Gastroesophageal sphincter (tissue), 4 donors: Measurements from ENCODE around the gene PPP1R7. TPM values are rescaled to one million over a fixed set of nuclear protein-coding genes. Genes with fewer than 3 reads are reported as not detected.

Source experiments
- ATAC-seq: fragments of 150-250 bp; one replicate; pipeline ENCODE4 v1.9.1; 2016; ENCODE audit warnings: mild to moderate bottlenecking, moderate library complexity
- H3K27ac ChIP-seq, 4 donors: fragments of 200-600 bp; sonication (generic) in 3 of 4; 1 replicate in 3 of 4; 2 replicates in 1 of 4; pipeline ENCODE4 v1.5.1; 2016 to 2019
- H3K27me3 ChIP-seq: fragments of 200-600 bp; sonication (generic); one replicate; pipeline ENCODE4 v1.5.1; 2019
- H3K36me3 ChIP-seq, 2 donors: fragments of 200-600 bp; sonication (generic); one replicate each; pipeline ENCODE4 v1.5.1; 2019; ENCODE audit warnings: control low read depth in 1 of 2
- H3K4me1 ChIP-seq, 3 donors: fragments of 200-600 bp; sonication (generic); 1 replicate in 2 of 3; 2 replicates in 1 of 3; pipeline ENCODE4 v1.5.1; 2016 to 2019; ENCODE audit warnings: control low read depth in 2 of 3
- H3K4me3 ChIP-seq, 2 donors: fragments of 200-600 bp; sonication (generic); one replicate each; pipeline ENCODE4 v1.5.1; 2019; ENCODE audit warnings: mild to moderate bottlenecking in 1 of 2, moderate library complexity in 1 of 2
- H3K9me3 ChIP-seq, 3 donors: fragments of 200-600 bp; sonication (generic); one replicate each; pipeline ENCODE4 v1.5.1; 2017 to 2019; ENCODE audit warnings: control low read depth in 2 of 3
- EP300 ChIP-seq: sonication (generic); formaldehyde crosslinking; IDR thresholded peaks from one replicate; pipeline ENCODE4 v1.6.1; 2017; ENCODE audit warnings: antibody characterized with exemption, mild to moderate bottlenecking
- POLR2A ChIP-seq, 2 donors: fragments of 450-650 bp; IDR thresholded peaks; one replicate each; pipeline ENCODE4 v1.6.1; 2017; ENCODE audit warnings: antibody characterized with exemption in 2 of 2, mild to moderate bottlenecking in 2 of 2, moderate library complexity in 1 of 2
- POLR2AphosphoS5 ChIP-seq: sonication (generic); formaldehyde crosslinking; IDR thresholded peaks from one replicate; pipeline ENCODE4 v1.6.1; 2017; ENCODE audit warnings: antibody characterized with exemption
- WGBS, 2 donors: methylation state at CpG; one replicate each; pipeline ENCODE4 v1.1.5; 2018; ENCODE audit warnings: low coverage in 1 of 2; 5-methylcytosine and 5-hydroxymethylcytosine counted together
- total RNA-seq, 4 donors: library from RNA; depleted of rRNA; stranded (reverse); fragments of >200 nt; gene quantifications; one replicate each; pipeline ENCODE4 v1.1.0, GENCODE V29; 2016
- TF ChIP-seq, protein P1 (sequence below), 4 experiments: fragments of 200-600 bp in 2 of 4; fragments of 450-650 bp in 2 of 4; sonication (generic) in 1 of 4; IDR thresholded peaks; one replicate each; pipeline ENCODE4 v1.5.1; 2017 to 2019; ENCODE audit warnings: antibody characterized with exemption in 4 of 4, mild to moderate bottlenecking in 2 of 4, moderate library complexity in 2 of 4

PPP1R7 gene
- total RNA-seq, 4 donors from 2014 or later: 62.3 to 90.7 (median 73.3) TPM

DNA sequence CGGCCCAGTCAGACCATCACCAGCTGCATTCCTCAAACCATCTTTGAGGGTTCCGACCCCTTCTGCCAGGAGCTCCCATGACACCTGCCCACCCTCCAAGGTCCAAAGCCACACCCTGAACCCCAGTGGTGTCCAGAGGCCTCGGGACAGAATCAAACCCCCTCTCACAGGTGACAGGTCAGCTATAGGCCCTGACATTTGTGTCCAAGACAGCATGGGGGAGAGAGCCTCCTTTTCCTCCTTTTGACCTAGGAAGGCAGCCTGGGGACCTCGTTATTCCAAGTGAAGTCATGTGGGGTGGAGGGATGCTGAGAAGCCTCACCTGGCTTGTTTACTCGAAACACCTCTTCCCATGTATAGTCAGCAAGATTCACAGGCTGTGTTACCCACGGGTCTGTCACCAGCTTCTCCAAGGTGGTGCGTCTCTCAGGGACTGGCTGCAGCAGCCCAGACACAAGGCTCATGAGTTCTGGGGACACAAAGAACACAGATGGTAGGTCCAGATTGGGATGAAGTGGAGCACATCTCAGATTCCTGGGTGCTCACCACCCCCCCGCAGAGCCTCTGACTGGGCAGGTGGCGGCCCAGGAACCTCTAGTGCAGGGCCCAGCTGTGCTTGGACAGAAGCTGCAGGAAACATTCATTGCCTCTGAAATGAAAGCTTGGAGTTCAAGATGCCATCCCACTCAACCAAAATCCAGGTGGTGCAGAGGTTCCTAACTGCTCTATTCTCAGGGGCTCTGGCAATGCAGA, 43.1 kb upstream of the PPP1R7 start:
- ATAC-seq: no peak
- TF ChIP-seq POLR2A (IDR thresholded peaks at IDR 0.05): no peak
- no peak overlapping the region for H3K4me3 ChIP-seq
- H3K27me3 ChIP-seq: no peaks in the 10 kb centered on the region
- 89% methylated on average over 5 of the region's 9 CpGs; no CpG with 5 or more reads in 1 of the 2 donors for WGBS, 2 donors
- no peaks in the 10 kb centered on the region for H3K36me3 ChIP-seq
- H3K9me3 ChIP-seq: no peaks in the 10 kb centered on the region
- H3K27ac ChIP-seq: no peak overlapping the region
- H3K4me1 ChIP-seq: peaks cover 0 to 11% (median 7%) of the 10 kb centered on the region in 3 donors

DNA sequence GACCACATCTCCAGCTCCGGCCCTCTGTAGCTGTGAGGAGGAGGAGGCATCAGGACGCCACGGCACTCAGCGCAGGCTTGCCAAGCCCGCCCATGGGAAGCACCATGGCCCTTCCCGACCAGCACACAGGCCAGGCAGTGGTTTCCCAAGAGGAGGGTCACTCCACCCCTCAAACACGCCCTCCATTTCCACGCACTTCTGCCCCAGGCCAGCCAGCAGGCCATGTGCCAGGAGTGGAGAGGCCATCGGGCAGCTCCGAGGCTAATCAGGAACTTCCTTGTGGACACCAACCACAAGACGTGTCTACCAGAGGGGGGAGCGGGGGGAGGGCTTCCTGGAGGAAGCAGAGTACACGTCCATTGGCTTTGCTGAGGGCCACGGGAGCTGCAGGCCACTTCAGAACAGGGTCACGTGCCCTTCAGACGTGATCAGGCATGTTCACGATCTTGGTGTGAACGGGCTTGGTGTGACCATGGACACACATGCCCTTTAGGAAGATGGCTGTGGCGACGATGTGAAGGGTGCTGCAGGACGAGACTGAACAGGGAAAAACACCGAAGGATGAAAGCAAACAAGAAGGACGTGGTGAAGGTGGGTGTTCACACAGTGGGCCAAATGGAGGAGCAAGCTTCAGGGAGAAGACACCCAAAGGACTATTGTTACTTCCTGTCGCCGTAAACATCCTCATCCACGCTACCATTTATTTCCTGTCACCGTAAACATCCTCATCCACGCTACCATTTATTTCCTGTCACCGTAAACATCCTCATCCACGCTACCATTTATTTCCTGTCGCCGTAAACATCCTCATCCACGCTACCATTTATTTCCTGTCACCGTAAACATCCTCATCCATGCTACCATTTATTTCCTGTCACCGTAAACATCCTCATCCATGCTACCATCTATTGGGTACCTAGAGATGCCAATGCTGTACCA, 41.7 kb upstream of the PPP1R7 start:
- WGBS, 2 donors: 84 to 90% methylated on average over 9 to 27 of the region's 35 CpGs
- no peak for TF ChIP-seq EP300
- TF ChIP-seq POLR2AphosphoS5: no peak
- TF ChIP-seq, protein P1, sequence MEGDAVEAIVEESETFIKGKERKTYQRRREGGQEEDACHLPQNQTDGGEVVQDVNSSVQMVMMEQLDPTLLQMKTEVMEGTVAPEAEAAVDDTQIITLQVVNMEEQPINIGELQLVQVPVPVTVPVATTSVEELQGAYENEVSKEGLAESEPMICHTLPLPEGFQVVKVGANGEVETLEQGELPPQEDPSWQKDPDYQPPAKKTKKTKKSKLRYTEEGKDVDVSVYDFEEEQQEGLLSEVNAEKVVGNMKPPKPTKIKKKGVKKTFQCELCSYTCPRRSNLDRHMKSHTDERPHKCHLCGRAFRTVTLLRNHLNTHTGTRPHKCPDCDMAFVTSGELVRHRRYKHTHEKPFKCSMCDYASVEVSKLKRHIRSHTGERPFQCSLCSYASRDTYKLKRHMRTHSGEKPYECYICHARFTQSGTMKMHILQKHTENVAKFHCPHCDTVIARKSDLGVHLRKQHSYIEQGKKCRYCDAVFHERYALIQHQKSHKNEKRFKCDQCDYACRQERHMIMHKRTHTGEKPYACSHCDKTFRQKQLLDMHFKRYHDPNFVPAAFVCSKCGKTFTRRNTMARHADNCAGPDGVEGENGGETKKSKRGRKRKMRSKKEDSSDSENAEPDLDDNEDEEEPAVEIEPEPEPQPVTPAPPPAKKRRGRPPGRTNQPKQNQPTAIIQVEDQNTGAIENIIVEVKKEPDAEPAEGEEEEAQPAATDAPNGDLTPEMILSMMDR (IDR thresholded peaks at IDR 0.05): no peak
- no peak for TF ChIP-seq POLR2A (IDR thresholded peaks at IDR 0.05)

DNA sequence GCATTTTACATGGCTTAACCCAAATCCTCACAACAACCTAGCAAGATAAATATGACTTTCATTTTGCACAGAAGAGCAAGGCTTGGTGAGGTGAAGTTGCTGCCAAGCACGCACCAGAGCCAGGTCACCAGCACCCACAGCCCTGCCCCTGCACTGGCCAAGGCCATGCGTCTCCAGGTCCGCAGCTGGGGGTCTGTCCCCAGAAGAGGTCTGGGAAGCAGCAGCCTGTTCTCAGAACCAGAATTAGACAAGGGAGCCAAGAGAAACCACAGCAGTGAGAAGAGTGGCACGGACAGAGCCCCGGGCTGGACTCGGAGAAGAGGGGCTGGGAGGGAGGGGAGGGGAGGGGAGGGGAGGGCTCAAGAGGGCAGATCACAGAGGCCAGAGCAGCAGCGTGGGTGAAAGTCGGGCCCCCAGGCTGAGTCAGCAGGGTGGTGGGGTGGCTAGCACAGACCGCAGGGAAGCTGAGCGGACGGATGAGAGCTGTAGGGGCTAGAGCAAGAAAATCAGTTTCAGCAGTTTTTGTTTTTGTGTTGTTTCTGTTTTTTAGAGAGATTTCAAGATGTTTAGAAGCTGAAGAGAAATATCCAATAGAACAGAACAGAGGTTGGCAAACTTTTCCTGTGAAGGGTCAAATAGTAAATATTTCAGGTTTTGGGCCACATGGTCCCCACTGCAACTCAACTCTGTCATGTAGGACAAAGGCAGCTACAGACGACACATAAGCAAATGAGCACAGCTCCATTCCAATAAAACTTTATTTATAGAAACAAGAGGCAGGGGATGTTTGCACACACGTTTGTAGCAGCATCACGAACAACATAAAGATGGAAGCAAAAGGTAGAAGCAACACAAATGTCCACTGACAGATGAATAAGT, 40.8 kb upstream of the PPP1R7 start:
- Histone ChIP-seq H3K27me3 (no peaks in the 10 kb centered on the region), H3K4me3 (no peak overlapping the region), H3K4me1 (no peaks in the 10 kb centered on the region), H3K36me3 (no peaks in the 10 kb centered on the region), H3K27ac (no peak overlapping the region), H3K9me3 (no peaks in the 10 kb centered on the region)
- 86% methylated on average over 9 of the region's 14 CpGs; no CpG with 5 or more reads in 1 of the 2 donors for WGBS, 2 donors
- TF ChIP-seq POLR2A (IDR thresholded peaks at IDR 0.05): no peak
- TF ChIP-seq, protein P1 (IDR thresholded peaks at IDR 0.05): no peak
- no peak for TF ChIP-seq POLR2AphosphoS5
- no peak for TF ChIP-seq EP300
- no peak for ATAC-seq

More for the DNA sequence above, 41.7 kb upstream of the PPP1R7 start:
- H3K27me3 ChIP-seq: no peaks in the 10 kb centered on the region
- ATAC-seq: no peak
- H3K36me3 ChIP-seq: no peaks in the 10 kb centered on the region
- peaks cover 0 to 2% (median 0%) of the 10 kb centered on the region in 3 donors for H3K4me1 ChIP-seq
- H3K4me3 ChIP-seq: no peak overlapping the region
- no peak overlapping the region for H3K27ac ChIP-seq
- H3K9me3 ChIP-seq: no peaks in the 10 kb centered on the region

DNA sequence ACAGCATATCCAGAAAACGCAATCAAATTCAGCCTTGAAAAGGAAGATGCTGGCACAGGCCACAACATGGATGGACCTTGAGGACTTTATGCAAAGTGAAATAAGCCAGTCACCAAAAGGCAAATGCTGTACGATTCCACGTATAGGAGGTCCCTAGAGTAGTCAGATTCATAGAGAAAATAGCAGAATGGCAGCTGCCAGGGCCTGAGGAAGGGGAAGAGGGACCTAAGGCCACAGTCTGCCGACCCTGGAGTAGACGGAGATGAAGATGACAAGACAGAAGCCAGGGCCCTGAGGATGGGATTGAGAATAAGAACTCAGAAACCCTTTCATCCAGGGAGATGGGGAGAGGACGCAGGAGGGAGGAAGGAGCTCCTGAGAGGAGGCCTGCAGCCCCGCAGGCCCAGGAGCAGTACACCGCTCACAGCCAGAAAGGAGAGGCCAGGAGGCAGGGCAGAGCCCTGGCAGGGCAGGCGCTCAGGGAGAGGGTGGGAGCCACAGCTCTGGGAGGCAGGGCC, 40.1 kb upstream of the PPP1R7 start:
- no peak for TF ChIP-seq EP300
- TF ChIP-seq, protein P1 (IDR thresholded peaks at IDR 0.05): no peak
- TF ChIP-seq POLR2AphosphoS5: no peak
- no peak for TF ChIP-seq POLR2A (IDR thresholded peaks at IDR 0.05)
- H3K27me3 ChIP-seq: no peaks in the 10 kb centered on the region
- no peak overlapping the region for H3K4me3 ChIP-seq
- ATAC-seq: no peak
- no peaks in the 10 kb centered on the region for H3K36me3 ChIP-seq
- H3K27ac ChIP-seq: no peak overlapping the region
- 65 to 90% methylated on average over 4 to 6 of the region's 9 CpGs for WGBS, 2 donors
- H3K9me3 ChIP-seq: no peaks in the 10 kb centered on the region
- no peaks in the 10 kb centered on the region for H3K4me1 ChIP-seq
